Activated CD4-positive, alpha-beta T cell treated with anti-CD3 and anti-CD28 coated beads, Interleukin-2, amount 50 U/mL, for 24 hours (primary cell): ENCODE results near the gene KCNIP2.
A peak's percentile ranks its signal among the peaks of the same experiment; 100 is the strongest.
"Not testable (repeated sequence)": the region's sequence is repeated elsewhere in the genome, so short reads cannot be mapped to it uniquely, and the experiment has no call there.

Experiments
- DNase-seq, 2 donors: peaks; one replicate each; pipeline ENCODE4 v3.0.0-alpha.2; 2020; ENCODE audit warnings: low read depth in 1 of 2, low spot score in 1 of 2

The KCNIP2 gene

DNA sequence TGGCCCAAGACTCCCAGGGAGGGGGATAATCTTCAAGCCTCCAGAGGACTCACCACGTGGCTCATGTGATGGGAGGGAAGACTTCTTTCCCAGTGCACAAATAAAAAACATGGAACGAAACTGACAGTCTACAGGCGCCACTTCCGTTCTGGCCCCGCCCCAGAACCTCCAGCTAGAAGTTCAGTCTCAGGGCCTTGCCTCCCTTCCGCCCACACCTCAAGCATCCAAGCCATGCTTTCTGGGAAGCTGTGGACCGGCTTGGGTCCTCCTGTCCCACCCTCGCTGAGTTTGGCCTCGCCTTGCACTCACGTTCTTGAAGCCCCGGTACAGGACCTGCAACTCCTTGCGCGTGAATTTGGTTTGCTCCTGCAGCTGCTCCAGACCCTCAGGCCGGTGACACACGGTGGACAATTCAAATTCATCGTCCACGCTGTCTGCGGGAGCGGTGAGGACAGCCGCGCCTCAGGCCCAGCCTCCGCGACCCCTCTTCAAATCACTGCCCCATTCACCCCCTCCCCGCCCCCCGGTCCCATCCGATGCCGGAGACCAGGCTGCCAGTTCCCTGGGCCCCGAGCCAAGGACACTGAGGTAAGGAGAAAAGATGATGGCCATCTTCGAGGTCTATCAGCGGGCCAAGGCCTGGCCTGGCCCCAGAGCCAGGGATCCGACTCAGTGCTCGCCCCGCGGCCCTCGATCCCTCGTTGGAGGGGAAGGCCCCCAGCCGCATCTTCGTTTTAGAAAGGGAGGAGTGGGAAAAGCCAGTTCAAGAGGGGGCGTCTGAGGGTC, 14.6 kb downstream of the KCNIP2 start:
- no peak for DNase-seq

DNA sequence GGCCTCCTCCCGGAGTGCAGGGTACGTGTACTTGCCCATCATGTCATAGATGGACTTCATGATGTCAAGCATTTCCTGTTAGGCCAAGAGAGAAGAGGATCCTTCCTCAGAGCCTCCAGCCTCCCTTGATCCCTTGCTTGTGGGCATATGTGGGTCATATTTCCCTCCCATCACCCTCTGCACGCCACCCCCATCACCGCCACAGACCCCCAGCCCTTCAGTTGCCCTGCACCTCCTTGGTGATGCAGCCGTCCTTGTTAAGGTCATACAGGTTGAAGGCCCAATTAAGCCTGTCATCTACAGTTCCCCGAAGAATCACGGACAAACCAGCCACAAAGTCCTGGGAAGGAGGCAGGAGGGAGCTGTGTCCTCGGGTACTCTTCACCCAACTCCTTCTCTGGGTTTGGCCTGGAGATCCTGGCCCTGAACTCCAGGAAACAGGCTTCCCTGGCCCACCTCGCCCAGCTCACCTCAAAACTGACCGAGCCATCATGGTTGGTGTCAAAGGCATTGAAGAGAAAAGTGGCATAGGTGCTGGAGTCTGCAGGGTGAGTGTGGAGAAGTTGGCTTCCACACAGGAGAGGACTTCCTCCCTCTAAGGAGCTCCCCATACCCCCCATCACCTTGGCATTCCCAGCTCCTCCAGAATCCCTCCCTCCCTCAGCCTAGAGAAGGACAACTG, 15.5 kb downstream of the KCNIP2 start:
- DNase-seq = no peak

DNA sequence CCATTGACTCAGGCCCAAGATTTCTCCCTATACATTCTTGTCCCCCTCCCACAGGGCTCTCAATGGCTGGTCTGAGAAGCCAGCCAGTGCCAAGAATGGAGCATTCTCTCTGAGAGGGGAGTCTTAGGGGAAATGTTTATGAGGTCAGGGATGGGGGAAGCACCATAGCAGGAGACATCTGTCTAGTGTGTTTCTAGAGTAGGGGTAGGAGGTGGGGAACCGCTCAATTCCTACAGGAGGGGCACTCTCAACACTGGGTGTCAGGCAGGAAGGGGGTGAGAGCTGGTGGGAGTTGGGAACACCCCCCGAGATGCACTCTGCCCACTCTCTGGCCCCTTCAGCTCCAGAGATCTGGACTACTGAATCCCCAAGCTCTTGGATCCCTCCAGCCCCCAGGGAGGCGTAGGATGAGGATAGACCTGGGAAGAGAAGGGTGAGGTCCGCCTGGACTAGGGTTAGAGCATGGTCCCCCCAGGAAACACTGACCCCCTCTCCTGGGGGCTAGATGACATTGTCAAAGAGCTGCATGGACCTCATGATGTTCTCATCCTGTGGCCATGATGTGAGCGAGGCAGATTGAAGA, 16.7 kb downstream of the KCNIP2 start:
- no peak for DNase-seq

DNA sequence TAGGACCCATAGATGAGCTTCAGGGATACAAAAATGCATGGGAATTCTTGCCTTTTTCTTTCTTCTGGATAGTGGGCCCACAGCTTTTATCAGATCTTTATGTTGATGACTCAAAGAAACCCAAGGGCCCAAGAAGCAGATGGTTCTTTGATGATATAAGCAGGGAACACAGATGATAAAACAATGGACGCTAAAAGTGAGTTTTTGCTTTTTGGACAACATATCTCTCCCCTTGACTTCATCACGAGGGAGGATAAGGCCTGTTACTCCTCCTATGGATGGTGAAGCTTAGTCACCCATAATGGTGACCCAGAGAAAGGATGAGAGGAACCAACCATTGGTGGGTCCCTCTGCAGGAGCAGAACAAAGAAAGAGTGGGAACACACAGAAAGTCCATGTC, 18.9 kb downstream of the KCNIP2 start:
- no peak for DNase-seq

DNA sequence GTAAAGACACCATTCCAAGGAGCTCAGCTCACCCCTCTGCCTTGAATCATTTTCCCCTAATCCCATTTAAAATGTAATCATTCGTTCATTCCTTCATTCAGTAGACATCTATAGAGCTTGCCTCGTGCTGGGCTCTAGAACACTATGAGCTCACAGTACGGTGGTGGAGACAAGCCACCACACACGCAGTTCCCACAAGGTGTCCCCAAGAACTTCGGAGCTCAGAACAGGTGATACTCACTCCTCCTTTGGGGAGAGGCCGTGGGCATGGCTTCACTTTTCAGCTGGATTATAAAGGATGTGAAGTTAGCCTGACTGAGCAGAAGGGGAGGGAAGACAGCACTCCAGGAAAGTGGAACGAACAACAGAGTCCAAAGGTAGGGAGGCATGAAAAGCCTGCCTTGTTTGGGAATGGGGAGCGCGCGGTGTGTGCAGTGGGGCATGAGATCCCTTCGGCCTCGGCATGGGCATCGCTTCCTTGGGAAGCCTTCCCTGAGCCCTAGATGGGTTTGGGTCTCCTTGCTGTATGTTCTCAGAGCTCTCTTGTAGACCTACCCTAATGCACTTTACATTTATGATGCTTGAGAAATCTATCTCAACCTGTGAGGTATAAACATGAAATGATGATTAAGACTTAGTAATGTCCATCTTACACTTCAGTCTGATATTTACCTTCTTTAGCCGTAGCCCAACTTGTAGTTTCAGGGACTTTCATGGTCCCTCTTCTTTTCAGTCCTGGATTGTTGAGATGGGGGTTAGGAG, 24.5 kb downstream of the KCNIP2 start:
- DNase-seq = no peak

DNA sequence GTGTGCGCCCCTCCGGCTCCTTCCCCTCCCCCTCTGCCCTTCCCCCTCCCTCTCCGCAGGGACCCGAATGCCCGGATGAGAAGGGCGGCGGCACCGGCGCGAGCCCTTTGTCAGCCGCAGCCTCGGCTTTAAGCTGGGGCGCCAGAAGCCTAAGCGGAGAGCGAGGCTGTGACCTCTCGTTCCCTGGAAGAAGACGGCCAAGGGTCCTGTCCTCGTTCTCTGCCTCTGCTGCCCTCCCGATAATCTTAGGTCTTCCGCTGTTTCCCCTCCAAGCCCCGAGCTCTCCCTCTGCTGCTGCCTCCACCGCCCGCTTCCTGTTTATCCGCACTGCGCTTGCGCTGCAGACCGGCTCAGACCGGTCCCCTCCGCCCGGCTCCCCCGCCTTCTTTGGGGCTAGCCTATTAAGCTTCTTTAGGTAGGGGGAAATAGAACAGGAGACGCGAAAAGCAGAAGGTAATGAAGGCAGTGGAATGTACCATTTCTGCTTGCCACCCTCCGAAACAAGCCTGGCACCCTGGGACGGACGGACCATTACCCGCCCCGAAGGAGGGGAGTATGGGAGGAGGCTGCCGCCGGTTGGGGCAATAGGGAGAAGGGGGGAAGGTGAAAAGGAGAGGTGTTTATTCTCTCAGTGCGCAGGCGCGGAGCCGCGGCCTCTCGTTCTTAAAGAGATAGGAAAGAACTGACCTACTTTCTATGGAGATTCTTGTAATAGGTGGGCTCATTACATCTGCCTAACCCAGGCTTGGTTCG, 25.3 kb downstream of the KCNIP2 start, which contains the start of gene OGA:
TSS of gene OGA (minus strand) at position 326 of the 753 bp plus-strand sequence. CDS start 422 bp downstream, outside the sequence.
- DNase-seq = peak; percentile 90 to 96

DNA sequence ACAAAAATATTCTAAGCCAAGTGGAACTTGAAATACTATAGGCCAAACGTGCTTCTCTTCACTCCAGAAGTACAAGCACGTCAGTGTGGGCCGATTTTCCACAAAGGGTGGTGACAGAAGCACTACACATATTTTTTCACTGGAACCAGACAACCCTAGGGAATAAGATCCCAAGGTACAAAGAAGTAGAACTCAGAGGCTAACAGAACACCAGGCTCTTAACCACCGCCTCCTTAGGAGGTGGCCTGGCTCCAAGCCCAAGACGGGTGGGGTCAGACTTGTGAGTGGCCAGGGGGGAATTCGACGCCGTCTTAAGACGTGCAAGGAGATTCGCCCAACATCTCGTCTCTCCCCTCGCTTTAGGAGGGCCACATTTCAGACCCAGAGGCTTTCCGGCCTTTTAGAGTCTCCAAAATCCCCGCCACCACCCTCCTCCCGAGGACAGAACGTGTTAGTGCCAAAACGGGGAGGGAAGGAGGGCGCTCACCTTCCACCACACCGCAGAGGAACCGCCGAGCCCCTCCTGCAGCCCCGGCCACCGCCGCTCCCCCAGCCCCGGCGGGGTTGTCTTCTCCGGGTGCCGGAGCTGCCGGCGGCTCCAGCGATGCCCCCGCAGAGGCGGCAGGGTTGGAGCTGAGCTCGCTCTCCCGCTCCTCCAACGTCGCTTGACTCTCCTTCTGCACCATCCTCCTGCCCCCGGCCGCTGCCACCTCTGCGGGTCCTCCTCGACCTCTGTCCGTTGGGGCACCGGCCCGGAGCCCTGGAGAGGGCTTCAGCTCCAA, 26.1 kb downstream of the KCNIP2 start:
- peak in 1 of 2 donors; percentile 30 for DNase-seq

DNA sequence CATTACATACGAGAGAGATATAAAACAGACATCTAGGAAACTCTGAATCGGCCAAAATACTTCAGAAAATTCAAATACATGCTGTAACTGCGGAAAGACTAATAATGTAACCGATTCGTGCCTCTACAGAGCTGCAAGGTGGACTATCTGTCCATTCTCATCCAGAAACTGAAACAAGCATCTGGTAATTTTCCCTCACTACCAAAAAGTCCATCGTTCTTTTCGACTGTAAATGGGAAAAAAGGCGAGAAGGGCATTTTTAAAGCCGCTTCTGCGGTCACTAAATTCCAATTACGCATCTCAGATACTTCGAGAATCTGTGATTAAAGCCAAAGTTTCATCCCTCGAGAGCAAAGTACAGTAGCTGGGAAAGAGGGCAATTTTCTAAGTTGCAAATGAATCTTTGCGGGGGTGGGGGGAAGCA, 26.7 kb downstream of the KCNIP2 start:
- no peak for DNase-seq

DNA sequence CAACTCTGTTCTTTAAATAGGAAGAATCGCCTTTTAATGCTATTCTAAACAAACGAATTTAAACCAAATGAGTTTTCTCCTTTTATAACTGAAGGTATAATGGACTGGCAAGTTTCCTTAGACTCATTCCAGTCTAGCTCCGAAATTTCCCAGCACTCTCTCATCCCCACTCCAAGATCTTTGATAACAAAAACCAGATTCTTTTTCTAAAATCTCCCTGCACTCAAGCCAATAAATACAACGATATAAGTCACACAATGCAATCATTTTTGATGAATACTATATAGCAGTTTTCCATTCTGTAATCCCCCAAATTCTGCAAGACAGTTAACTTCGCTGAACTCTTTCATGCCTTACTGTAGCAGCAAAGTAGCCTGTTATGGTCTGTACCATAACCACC, 27.2 kb downstream of the KCNIP2 start:
- no peak for DNase-seq

DNA sequence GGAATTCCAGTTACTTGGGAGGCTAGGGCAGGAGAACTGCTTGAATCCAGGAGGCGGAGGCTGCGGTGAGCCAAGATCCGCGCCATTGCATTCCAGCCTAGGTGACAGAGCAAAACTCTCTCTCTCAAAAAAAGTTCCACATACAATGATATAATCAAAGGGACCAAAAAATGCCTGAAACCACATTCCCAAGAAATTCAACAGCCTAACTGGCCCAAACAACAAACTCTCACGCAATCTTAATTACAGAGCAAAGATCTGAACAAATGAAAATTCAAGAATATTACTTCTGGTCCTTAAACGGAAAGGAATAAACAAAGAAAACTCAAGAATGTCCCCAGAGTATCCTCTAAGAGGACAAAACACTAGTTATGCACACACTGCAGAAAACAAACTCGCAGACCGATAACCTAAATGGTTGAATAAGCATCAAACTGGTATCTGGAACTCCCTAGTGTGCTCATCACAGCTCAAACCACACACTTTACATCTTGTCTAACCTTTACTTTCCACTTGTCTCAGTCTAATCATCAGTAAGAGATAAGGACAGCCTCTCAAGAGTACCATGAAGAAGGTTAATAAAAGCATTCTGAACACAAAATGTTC, 29.0 kb downstream of the KCNIP2 start:
- no peak for DNase-seq

DNA sequence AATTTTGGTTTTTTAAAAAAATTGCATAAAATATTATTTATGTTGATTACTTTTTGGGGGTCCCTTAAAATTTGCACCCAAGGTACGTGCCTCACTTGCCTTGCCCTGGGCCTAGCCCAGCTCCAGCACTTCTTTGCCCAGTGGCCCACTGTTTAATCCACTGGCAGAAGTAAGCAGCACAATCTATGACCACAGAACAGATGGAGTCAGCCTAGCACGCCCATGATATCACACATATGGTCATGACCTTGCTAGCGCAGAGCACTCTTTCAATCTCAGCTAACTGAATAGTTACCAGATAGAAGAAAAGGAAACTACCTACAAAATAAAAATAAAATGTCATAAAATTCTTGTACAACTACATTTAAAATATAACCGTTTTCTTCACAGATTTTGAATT, 31.0 kb downstream of the KCNIP2 start:
- no peak for DNase-seq

DNA sequence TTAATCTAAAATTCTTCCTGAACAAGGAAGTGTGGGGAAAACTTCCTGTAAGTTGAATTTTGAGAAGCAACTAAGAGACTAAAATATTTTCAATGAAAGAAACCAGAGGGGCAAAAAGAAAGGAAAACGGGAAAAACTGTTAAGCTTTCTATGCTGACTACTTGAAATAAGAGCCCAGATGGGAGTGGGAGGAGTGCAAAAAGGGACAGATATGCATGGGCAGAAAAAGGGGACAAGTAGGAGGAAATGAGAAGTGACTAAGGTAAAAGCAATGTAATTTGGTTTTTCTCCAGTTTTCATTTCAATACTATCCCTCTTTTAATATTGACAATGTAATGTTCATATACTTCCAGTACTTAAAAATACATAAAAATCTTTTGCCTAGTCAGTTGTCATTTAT, 36.4 kb downstream of the KCNIP2 start:
- DNase-seq = no peak

DNA sequence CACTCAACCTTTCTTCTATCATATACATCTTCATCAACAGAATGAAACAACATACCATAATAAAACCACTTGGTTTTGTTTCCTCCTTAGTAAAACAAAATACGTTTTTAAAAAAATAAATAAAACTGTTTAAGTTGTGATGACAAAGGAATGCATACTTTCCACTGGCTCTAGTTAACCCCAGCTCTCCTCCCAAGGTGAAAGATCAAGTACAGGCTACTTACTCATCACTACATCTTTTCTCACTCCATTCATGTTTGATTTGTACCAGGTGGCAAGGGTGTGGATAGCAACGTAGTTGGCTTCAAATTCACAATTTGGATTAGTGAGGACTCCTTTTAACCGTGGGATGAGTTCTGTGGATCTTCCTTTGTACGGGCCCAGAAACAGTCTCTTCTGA, 40.1 kb downstream of the KCNIP2 start:
- DNase-seq = no peak

DNA sequence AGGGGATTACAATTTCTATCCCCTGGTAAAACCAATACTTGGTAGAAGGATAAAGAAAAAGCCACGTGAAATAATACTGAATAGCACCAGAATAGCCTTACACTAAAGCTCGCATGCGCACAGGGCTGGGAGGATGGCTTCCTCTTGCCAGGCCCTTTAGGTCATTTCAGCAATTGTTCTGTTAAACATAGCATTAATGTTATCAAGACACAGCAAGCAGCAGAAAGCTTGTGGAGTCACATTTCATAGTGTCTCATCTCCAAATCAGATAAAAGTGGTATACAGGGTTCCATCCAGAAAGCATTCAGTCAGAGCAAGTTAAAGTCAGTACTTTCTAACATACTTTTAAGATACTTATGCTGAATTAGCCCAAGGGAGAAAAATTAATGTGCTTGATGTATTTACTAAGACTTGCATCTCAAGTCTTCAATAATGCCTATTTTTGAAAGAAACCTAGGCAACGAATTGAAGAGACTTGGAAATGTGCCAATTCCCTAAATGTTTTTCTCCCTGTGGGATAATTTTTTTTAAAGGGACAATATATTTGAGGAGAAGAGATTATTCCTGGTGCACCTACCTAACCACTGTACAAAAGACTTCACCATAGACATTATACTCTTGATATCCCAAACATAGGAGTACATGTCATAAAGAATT, 46.1 kb downstream of the KCNIP2 start:
- DNase-seq = no peak

DNA sequence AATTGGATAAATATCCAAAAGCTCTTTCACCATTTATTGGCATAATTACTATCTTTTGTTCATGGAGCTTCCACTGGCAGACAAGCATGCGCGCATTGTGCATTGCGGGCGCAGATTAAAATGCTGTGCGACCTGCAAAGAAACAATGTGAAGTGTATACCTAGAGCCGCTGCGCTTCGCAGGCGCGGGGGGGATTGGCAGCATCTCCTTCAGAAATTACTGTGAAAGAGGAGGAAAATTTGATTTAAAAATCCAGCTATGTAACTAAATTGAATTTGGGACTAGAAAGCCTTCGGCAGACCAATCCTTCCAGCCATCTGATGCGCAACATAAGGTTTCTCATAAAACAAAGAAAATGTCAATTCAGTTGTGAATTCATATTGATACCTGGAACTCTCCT, 50.1 kb downstream of the KCNIP2 start:
- no peak for DNase-seq

DNA sequence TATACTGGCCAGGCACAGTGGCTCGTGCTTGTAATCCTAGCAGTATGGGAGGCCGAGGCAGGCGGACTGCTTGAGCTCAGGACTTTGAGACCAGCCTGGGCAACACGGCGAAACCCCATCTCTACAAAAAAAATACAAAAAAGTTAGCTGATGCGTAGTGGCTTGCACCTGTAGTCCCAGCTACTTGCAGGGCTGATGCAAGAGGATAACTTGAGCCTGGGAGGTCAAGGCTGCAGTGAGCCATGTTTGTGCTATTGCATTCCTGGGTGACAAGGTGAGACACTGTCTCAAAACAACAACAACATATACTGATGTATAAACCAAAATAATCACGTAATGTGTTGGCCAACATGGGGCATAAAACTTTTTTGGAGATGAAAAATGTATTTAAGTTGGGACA, 53.9 kb downstream of the KCNIP2 start:
- no peak for DNase-seq

DNA sequence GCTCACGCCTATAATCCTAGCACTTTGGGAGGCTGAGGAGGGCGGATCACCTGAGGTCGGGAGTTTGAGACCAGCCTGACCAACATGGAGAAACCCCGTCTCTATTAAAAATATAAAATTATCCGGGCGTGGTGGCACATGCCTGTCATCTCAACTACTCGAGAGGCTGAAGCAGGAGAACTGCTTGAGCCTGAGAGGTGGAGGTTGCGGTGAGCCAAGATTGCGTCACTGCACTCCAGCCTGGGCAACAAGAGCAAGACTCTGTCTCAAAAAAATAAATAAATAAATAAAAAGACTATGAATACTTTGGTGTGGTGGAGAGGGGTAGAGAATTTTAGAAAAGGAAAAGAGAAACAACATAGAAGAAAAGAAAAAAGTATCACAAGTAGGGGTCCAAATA, 54.4 kb downstream of the KCNIP2 start:
- DNase-seq = not testable (repeated sequence)

DNA sequence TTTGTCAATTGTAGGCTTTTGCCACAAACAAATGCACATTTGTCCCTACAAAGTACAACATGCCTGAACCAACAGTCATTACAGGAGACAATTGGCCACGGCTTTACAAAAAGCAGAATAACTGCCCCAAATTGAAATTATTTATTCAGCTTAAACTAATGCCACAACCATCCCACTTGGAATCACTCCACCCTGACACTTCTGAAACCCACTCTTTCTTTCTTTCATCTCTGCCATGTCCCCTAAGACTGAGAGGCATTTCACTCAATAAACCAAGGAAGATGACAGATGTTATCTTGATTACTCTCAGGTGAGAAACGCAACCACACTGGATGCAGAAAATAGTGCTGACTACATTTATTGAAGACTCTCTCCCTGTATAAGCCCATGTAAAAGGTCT, 57.8 kb downstream of the KCNIP2 start:
- DNase-seq = no peak

DNA sequence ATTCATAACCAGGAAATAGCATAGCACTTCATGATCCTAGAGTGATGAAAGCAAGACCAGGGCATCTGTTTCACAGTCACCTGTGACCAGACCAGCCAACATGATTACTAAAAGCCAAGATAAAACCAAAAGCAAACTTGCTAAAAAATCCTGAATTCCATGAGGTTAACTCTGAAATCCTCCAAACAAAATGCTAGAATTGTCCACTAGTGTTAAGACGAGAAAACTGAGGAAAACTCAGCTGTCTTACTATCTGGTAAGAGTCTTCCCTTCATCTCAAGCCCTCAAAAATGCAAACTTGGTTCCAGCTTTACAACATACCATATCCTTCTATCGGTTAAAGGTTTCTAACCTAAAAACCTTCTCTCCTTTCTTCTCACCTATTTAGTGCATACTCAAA, 59.0 kb downstream of the KCNIP2 start:
- DNase-seq = no peak
